Forelimb muscle (tissue), 1 donor: Measurements from ENCODE around the gene SPOCK3. TPM values are rescaled to one million over a fixed set of nuclear protein-coding genes. Genes with fewer than 3 reads are reported as not detected.
"Not testable (repeated sequence)": the region's sequence is repeated elsewhere in the genome, so short reads cannot be mapped to it uniquely, and the experiment has no call there.

Source experiments
- DNase-seq: peaks from one replicate; pipeline ENCODE4 v3.0.0-alpha.2; 2013; ENCODE audit warnings: low read depth
- polyA plus RNA-seq: library from polyadenylated mRNA; unstranded; fragments of 120-200 nt; gene quantifications from one replicate; pipeline ENCODE4 v1.2.1, GENCODE V29; 2013; ENCODE audit not compliant: insufficient read length

The SPOCK3 gene
- polyA plus RNA-seq, 1 donor = 0.86 TPM

- no peak for DNase-seq
These were observed 268.7 kb downstream of the SPOCK3 start for GRCh38 chr4:166965562-166965961.

GRCh38 chr4:166957451-166957850, 276.8 kb downstream of the SPOCK3 start:
- DNase-seq = no peak

GRCh38 chr4:166956484-166956883, 277.8 kb downstream of the SPOCK3 start:
- DNase-seq = no peak

GRCh38 chr4:166941629-166942028, 292.7 kb downstream of the SPOCK3 start:
- no peak for DNase-seq

GRCh38 chr4:166930464-166930863, 303.8 kb downstream of the SPOCK3 start:
- DNase-seq = no peak

GRCh38 chr4:166924424-166924823, 309.9 kb downstream of the SPOCK3 start:
- DNase-seq = no peak

GRCh38 chr4:166913926-166914325, 320.4 kb downstream of the SPOCK3 start:
- no peak for DNase-seq

- no peak for DNase-seq
These were observed 330.9 kb downstream of the SPOCK3 start for GRCh38 chr4:166903408-166903807.

GRCh38 chr4:166902941-166903340, 331.4 kb downstream of the SPOCK3 start:
- no peak for DNase-seq

GRCh38 chr4:166896254-166896653, 338.0 kb downstream of the SPOCK3 start:
- DNase-seq = no peak

GRCh38 chr4:166895771-166896170, 338.5 kb downstream of the SPOCK3 start:
- no peak for DNase-seq

- DNase-seq = no peak
These were observed 346.8 kb downstream of the SPOCK3 start for GRCh38 chr4:166887457-166887856.

GRCh38 chr4:166886718-166887117, 347.6 kb downstream of the SPOCK3 start:
- no peak for DNase-seq

- DNase-seq = no peak
These were observed 352.1 kb downstream of the SPOCK3 start for GRCh38 chr4:166882221-166882620.

GRCh38 chr4:166875821-166876220, 358.5 kb downstream of the SPOCK3 start:
- no peak for DNase-seq

GRCh38 chr4:166862032-166862431, 372.3 kb downstream of the SPOCK3 start:
- no peak for DNase-seq

GRCh38 chr4:166850398-166850797, 383.9 kb downstream of the SPOCK3 start:
- DNase-seq = not testable (repeated sequence)

- DNase-seq = no peak
These were observed 387.4 kb downstream of the SPOCK3 start for GRCh38 chr4:166846939-166847338.

GRCh38 chr4:166842795-166843261, 391.5 kb downstream of the SPOCK3 start:
- no peak for DNase-seq

- no peak for DNase-seq
These were observed 394.6 kb downstream of the SPOCK3 start for GRCh38 chr4:166839615-166840251.

GRCh38 chr4:166838975-166839614, 395.2 kb downstream of the SPOCK3 start:
- no peak for DNase-seq

GRCh38 chr4:166836865-166837264, 397.4 kb downstream of the SPOCK3 start:
- no peak for DNase-seq

GRCh38 chr4:166827629-166828028, 406.7 kb downstream of the SPOCK3 start:
- DNase-seq = no peak

- no peak for DNase-seq
These were observed 407.1 kb downstream of the SPOCK3 start for GRCh38 chr4:166827167-166827566.
